NCI-H1417 (cell line): ENCODE results near the gene DNAJB13.

Experiments used
- DNase-seq, 3 experiments: peaks; one replicate each; lab custom pipeline; 2025; lab: John Stamatoyannopoulos, UW

The DNAJB13 gene

DNA sequence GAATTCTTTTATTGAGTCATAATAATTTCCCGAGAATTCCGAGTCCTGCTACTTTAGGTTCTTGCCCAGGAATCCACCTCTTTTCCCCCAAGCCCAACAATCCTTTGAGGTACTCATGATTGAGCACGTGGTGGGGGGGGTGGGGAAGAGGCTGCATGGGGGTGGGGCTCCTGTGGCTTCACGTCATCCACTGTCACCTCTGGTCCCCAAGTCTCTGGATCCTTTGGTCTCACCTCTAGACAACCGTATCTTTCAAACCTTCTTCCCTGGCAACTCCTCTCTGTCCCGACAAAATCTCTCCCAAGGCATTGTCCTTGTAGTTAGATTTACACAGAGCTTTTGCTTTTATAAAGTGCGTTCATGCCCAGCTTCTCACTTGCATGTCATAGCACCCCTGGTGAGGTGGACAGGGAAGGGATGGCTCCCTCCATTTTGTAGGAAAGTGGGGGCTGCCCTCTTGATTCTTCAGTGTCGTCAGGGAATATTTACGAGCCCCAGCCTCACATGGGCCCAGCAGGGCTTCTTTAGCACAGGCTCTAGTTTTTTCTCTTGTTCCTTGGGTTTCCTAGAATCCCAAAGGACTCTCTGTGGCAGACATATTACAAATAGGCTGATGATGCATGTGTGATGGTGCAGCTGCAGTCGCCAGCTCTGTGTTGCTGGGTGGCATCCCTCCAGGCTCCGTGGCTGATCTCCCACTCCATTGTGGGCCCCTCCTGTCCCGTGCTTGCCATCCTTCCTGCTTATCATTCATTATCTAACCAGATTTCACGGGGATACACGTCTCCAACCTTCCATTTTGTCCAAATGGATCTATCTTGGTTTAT, 49.7 kb downstream of the DNAJB13 start:
- peak in 1 of 3 experiments; percentile 15 for DNase-seq

GRCh38 chr11:74001822-74002286, 51.0 kb downstream of the DNAJB13 start:
- no peak for DNase-seq

DNA sequence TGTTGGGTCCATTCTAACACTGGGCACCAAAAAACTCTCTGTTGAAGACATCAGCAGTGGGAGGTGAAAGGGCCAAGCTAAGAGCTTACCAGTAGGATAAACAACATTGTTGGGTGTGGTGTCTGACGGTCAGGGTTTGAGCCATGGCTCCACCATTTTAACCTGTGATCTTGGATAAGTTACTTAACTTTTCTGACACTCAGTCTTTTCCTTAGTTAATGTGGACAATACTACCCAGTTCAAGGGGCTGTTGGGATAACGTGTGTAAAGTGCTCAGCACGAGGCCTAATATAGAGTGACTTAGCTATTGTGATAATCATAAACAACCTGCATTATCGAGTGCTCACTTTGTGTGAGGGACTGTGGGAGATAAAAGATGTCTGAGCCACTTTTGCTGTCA, 52.0 kb downstream of the DNAJB13 start:
- DNase-seq: no peak

DNA sequence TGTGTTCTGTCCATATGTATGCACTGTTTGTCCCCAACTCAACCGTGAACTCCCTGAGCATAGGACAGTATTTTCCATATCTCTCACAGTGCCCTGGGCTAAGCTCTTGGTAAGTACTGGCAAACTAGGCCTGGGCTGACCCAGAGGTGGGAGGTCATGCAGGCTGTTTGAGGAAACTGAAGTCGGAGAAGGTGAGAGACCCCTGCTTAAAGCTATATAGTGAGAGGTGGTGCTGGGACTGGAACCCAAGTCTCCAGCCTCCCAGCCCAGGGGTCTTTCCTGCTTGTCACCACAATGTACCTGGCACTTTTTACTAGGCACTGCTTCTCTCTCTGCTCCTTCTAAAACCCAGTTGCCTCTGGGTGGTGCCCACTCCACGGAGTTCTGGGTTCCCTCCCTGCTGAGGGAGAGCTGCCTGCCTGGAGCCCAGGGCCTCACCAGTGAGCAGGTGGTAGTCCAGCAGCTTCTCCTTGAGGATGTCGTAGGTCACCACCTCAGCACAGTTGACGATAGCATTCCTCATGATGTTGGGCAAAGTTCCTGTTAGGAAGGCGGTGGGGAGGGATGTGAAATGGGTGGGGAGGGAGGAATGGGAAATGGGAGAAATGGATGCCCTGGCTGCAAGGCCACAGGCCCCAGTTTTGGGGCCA, 53.3 kb downstream of the DNAJB13 start:
- DNase-seq: no peak

DNA sequence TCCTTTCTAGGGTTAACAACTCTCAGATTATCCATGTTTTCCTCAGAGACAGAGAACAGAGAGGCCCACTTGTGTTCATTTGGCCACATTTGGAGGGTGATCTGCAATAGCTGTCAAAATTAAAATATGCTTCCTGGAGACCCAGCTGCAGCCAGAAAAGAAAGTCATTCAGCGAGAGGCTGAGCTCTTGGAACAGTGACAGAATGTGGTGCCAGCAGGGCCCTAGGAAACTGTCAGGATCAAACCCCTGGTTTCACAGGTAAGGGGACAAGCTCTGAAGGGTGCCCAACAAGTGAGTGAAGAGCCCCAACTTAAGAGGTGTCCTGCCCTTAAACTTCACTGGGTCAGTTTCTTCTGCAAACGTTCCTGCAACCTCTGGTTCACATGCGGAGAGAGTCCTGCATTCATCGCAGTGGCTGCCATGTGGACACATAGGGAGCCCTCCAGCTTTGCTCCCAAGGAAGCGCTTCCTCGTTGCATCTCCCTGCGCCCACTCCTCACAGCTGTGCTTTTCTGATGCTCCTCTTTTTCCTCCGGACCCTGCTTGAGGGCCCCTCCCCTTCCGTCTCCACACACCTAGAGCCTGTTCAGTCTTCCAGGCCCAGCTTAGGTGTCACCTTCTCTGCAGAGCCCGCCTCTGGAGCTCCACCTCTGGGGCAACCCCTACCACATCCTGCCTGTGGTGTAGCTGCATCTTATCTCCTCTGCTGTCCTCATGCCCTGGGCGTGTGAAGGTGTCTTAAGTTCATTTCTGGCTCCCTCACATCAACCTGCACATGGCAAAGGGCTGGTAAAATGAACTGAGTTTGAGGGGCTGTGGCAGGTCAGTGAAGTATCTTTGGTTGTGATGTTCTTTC, 54.2 kb downstream of the DNAJB13 start:
- no peak for DNase-seq

- DNase-seq: no peak
Observed at GRCh38 chr11:74005721-74006517, 55.1 kb downstream of the DNAJB13 start.

- DNase-seq: no peak
Observed at GRCh38 chr11:74006743-74007304, 56.0 kb downstream of the DNAJB13 start.

GRCh38 chr11:74007691-74008372, 57.0 kb downstream of the DNAJB13 start:
- no peak for DNase-seq

GRCh38 chr11:74008373-74009229, 57.8 kb downstream of the DNAJB13 start, which contains the start of gene UCP3:
TSS of gene UCP3 (minus strand) at chr11:74009085. CDS start at chr11:74007042, 2,043 bp downstream.
- peak in 1 of 3 experiments; percentile 20 for DNase-seq

DNA sequence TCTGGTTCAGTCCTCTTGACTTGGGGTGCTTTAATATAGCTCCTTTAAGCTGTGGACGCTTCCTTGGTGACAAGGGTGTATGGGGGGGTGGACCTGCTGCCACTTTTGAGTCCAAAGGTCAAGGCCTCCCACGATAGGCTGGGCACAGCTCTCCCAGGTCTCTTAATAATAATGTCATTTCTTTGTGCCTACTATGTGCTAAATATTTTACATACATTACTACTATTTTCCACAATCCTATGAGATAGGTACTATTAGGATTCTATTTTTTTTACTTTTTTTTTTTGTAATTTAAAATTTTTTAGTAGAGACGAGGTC, 58.4 kb downstream of the DNAJB13 start:
- no peak for DNase-seq

- DNase-seq: no peak
Observed at GRCh38 chr11:74009675-74010305, 59.0 kb downstream of the DNAJB13 start.

DNA sequence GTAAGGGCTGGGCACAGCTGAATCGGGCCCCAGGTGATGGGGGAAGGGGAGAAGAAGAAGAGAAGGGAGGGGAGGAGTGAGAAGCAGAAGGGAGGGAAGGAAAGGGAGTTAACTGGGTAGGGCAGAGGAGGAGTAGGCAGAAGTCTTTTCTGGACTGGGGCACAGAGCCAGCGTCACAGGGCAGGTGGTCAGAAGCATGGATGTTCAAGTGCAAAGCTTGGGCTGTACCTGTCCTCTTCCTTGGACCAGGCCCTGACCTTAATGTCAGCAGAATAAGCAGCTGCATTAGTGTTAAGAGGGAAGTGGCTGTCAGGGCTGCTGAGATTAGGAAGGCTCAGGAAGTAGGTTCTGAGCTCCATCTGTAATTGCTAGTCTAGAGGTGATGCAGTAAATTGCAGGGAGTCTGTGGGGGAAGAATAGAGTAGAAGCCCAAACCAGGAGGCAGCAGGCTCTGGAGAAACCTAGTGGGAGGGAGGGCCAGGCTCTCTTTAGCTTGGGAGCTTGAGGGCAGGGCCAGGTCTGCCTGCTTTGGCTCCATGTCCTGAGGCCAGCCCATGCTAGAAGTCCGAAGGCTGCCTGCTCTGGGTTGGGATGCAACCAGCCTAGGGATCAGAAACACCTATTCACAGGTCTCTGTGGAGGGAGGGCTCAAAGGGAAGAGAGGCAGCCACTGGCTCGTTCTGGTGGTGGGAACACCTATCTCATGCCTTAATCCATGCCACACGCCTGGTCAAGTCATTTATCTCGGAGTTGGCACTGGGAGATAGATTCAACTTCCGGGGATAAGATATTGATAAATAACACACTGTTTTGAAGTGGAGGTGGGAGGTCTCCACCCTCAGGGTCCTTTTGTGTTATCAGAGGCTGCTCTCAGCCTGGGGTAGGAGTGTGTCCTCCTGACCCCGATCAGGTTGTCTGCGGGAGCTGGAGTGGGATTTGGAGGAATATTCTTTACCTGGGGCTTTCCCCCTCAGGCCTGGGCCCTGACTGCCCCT, 59.8 kb downstream of the DNAJB13 start:
- DNase-seq: no peak

GRCh38 chr11:74011360-74012073, 60.7 kb downstream of the DNAJB13 start:
- no peak for DNase-seq

GRCh38 chr11:74012074-74012809, 61.4 kb downstream of the DNAJB13 start:
- no peak for DNase-seq

GRCh38 chr11:74013141-74013540, 62.3 kb downstream of the DNAJB13 start:
- DNase-seq: no peak

DNA sequence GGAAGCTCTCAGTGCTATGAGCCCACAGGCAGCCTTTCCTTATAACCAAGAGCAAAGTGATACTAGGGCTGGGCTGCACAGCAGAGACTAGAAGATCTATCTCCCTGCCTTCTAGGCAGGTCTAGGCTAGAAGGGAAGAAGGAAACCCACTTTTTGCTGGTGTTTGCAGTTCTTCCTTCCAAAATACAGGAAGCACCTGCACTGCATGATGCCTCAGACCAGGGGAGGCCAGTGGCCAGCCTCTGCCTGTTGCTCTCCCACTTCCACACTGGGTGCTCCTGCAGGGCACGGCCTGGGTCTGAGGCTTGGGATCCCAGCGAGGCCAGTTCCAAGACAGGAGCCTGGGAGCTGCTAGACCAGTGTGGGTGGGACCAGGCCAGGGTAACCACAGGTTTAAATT, 64.1 kb downstream of the DNAJB13 start:
- DNase-seq: no peak
